Bronchial epithelial cell (primary cell): ENCODE data around the gene LMO4. TPM values are rescaled to one million over a fixed set of nuclear protein-coding genes. Genes with fewer than 3 reads are reported as not detected.

Source experiments
- DNase-seq: peaks from one replicate; pipeline ENCODE4 v3.0.0-alpha.2; 2010; ENCODE audit warnings: low read depth
- FAIRE-seq: peaks from 2 replicates; lab custom pipeline; 2011; peaks lifted over from hg19 to GRCh38; lab: Jason Lieb, UNC
- H3K27me3 ChIP-seq: 2 replicates; pipeline ENCODE4 v1.5.1; 2011; ENCODE audit warnings: low read length; ENCODE audit not compliant: control insufficient read depth, insufficient read depth
- H3K36me3 ChIP-seq: 2 replicates; pipeline ENCODE4 v1.5.1; 2011; ENCODE audit warnings: low read length; ENCODE audit not compliant: control insufficient read depth, insufficient read depth
- H3K4me3 ChIP-seq: 2 replicates; pipeline ENCODE4 v1.5.1; 2011; ENCODE audit warnings: mild to moderate bottlenecking, low read depth, low read length, control low read depth
- total RNA-seq: library from RNA; depleted of rRNA; stranded (reverse); fragments of >200 nt; gene quantifications from 2 replicates; pipeline ENCODE4 v1.2.1, GENCODE V29; 2014
- TF ChIP-seq, protein P1 (sequence below): IDR thresholded peaks from 2 replicates; pipeline ENCODE4 v1.5.1; 2011; ENCODE audit warnings: mild to moderate bottlenecking, moderate library complexity, low read length, control low read depth, inconsistent platforms; ENCODE audit not compliant: insufficient read depth, severe bottlenecking

LMO4 gene
- total RNA-seq, 1 donor from 2014 or later: 73.7 TPM

DNA sequence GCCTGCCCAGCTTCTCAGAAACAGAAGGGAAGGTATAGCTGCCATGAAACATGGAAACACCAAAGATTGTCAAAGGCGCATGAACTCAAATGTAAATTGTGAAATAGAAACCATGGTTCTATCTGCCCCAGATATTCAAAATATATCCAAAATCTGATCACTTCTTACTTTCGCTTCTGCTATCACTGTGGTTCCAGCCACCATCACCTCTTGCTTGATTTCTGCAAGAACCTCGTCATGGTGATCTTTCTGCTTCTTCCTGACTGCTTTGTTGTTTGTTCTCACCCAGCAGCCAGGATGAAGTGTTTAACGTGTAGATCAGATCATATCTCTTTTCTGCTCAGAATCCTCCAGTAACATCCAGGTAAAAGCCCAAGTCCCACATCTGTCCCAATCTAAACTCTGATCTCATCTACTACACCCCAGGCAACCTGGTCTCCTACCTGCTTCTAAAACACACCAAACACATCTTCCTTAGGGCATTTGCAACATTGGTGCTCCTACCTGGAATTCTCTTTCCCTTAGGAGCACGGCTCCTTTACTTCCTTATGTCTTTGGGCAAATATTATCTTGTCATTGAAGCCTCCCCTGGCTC lies 10.5 kb upstream of the LMO4 start:
- peak; percentile 77 for FAIRE-seq
- H3K4me3 ChIP-seq: no peak overlapping the region
- DNase-seq: no peak

GRCh38 chr1:87318806-87319205 lies 9.9 kb upstream of the LMO4 start:
- FAIRE-seq (no peak), DNase-seq (no peak)
- Histone ChIP-seq H3K4me3 (no peak overlapping the region), H3K27me3 (no peaks in the 10 kb centered on the region), H3K36me3 (no peaks in the 10 kb centered on the region)
- TF ChIP-seq, protein P1, sequence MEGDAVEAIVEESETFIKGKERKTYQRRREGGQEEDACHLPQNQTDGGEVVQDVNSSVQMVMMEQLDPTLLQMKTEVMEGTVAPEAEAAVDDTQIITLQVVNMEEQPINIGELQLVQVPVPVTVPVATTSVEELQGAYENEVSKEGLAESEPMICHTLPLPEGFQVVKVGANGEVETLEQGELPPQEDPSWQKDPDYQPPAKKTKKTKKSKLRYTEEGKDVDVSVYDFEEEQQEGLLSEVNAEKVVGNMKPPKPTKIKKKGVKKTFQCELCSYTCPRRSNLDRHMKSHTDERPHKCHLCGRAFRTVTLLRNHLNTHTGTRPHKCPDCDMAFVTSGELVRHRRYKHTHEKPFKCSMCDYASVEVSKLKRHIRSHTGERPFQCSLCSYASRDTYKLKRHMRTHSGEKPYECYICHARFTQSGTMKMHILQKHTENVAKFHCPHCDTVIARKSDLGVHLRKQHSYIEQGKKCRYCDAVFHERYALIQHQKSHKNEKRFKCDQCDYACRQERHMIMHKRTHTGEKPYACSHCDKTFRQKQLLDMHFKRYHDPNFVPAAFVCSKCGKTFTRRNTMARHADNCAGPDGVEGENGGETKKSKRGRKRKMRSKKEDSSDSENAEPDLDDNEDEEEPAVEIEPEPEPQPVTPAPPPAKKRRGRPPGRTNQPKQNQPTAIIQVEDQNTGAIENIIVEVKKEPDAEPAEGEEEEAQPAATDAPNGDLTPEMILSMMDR: no peak

More for the DNA sequence above, 10.5 kb upstream of the LMO4 start:
- Histone ChIP-seq H3K36me3 (no peaks in the 10 kb centered on the region), H3K27me3 (no peaks in the 10 kb centered on the region)
- TF ChIP-seq, protein P1: no peak

DNA sequence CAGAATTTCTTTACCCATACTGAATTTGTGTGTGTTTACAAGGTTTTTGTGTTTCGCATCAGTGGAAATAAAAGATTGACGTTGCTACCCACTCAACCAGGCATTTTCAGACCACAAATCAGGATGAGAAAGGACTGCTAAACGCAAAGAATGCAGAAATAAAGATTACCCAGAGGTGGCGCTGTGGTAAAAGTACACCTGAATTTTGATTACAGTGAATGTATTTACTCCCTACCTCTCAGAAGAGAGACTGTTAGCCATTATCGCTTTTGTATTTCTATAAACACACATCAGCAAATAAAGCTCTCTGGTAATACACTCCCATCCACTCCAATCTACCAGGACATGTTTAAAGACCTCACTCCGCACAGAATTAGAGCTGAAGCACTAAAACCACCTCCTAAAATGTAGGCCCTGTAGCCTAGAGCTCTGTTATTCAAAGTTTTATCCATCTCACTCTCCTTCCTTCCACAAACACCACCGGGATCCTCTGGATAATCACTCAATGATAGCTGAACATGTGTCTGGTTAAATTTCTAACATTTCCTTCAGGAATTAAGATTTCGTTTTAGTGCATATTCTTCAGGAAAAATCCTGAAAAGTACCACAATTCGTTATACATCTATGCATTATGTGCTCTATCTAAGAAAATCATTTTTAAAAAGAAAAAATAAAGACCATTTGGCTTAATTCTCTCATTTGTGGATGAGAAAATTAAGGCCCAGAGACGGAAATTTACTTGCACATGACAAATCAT lies 2.5 kb upstream of the LMO4 start:
- DNase-seq (peak; percentile 62), FAIRE-seq (no peak)
- TF ChIP-seq, protein P1: peak; percentile 71
- Histone ChIP-seq H3K36me3 (no peaks in the 10 kb centered on the region), H3K27me3 (no peaks in the 10 kb centered on the region), H3K4me3 (no peak overlapping the region)

DNA sequence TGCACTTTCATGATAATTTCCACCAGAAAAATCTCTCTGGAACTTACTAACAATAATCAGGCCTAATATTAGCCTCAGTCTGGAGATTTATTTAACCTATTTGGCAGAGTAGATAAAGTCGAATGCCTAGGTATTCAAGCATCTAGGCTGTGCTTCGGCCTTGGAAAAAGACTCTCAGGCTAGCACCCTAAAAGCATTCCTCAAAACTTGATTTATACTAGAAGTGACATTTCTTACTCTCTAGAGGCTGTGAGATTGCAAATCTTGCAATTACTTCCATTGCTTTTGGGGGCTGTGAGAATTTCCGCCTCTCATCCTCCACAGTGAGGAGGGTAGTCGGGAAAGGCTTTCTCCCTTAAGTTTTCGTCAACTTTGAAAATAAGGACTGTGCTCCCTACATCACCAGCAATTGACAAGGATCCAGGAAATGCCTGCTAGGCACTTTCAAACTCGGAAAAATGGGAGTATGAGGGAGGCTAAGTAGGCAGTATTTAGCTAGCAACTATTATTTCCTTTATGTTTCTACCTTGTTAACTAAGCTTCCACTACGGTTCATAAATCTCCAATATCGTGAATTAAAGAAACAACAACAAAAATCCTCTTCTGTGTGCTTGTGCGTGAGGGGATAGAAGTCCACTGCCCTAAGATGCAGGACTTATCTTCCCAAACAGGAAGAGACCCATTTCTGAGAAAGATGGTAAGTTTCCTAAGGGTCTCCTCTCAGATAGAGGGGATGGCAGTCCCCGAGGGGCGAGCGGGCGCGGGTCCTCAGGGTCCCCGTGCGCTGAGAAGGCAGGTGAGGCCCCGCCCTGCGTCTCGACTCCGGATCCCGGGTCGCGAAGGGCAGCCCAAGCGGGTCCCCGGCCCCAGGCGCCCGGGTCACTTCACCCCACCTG lies 1.1 kb upstream of the LMO4 start:
- DNase-seq: no peak
- FAIRE-seq: no peak
- H3K27me3 ChIP-seq: no peaks in the 10 kb centered on the region

GRCh38 chr1:87329051-87329525 lies 408 bp downstream of the LMO4 start:
- Histone ChIP-seq H3K4me3 (peak overlapping the region; percentile 89), H3K36me3 (peaks cover 4% of the 10 kb centered on the region), H3K27me3 (no peaks in the 10 kb centered on the region)
- TF ChIP-seq, protein P1: no peak
- DNase-seq (no peak), FAIRE-seq (no peak)

More for the DNA sequence above, 1.1 kb upstream of the LMO4 start:
- Histone ChIP-seq H3K4me3 (peak overlapping the region; percentile 89), H3K36me3 (peaks cover 4% of the 10 kb centered on the region)
- TF ChIP-seq, protein P1: no peak
